Adrenal gland (tissue), 5 donors: ENCODE data around the gene FZR1.

Experiments
- CTCF ChIP-seq, 6 experiments: fragments of 450-650 bp in 4 of 6; fragments of 200-600 bp in 2 of 6; sonication (generic) in 1 of 6; IDR thresholded peaks; 1 replicate in 5 of 6; 2 replicates in 1 of 6; pipeline versions ENCODE4 v1.5.1 to v1.8.0; 2016 to 2021; ENCODE audit warnings: antibody characterized with exemption in 6 of 6, mild to moderate bottlenecking in 2 of 6, moderate library complexity in 1 of 6
- POLR2A ChIP-seq, 2 donors: fragments of 450-650 bp; IDR thresholded peaks; one replicate each; pipeline ENCODE4 v1.6.1; 2017; ENCODE audit warnings: antibody characterized with exemption in 2 of 2, mild to moderate bottlenecking in 2 of 2, moderate library complexity in 1 of 2
- donor health status: DM: no; HTN: no; CAD: no.

- TF ChIP-seq CTCF (IDR thresholded peaks at IDR 0.05) (no peak), POLR2A (IDR thresholded peaks at IDR 0.05) (no peak)
These were observed 25.6 kb upstream of the FZR1 start, which contains the start of gene SMIM24 for GRCh38 chr19:3480383-3481091.
